H9 (cell line): ENCODE data around the gene KCTD1. TPM values are rescaled to one million over a fixed set of nuclear protein-coding genes. Genes with fewer than 3 reads are reported as not detected.

Source experiments
- DNase-seq: peaks from one replicate; pipeline ENCODE4 v3.0.0-alpha.2; 2017
- H2AFZ ChIP-seq: one replicate; pipeline ENCODE4 v1.6.1; 2013; ENCODE audit warnings: mild to moderate bottlenecking, low read length, control low read depth, moderate library complexity
- H2AK5ac ChIP-seq: 2 replicates; pipeline ENCODE4 v1.6.1; 2013; ENCODE audit warnings: low read length, control low read depth, mixed read lengths; ENCODE audit not compliant: insufficient read length
- H2BK120ac ChIP-seq: one replicate; pipeline ENCODE4 v1.6.1; 2013; ENCODE audit warnings: low read depth, mild to moderate bottlenecking, low read length, control low read depth, inconsistent platforms; ENCODE audit not compliant: poor library complexity, severe bottlenecking
- H2BK12ac ChIP-seq: 2 replicates; pipeline ENCODE4 v1.6.1; 2013; ENCODE audit warnings: low read length, control low read depth, mixed read lengths, low read depth; ENCODE audit not compliant: insufficient read length
- H2BK15ac ChIP-seq: 2 replicates; pipeline ENCODE4 v1.6.1; 2013; ENCODE audit warnings: low read depth, low read length, control low read depth
- H2BK20ac ChIP-seq: one replicate; pipeline ENCODE4 v1.6.1; 2013; ENCODE audit warnings: low read depth, mild to moderate bottlenecking, low read length, control low read depth, inconsistent platforms; ENCODE audit not compliant: poor library complexity, severe bottlenecking
- H2BK5ac ChIP-seq: 2 replicates; pipeline ENCODE4 v1.6.1; 2013; ENCODE audit warnings: low read length, control low read depth, mixed read lengths; ENCODE audit not compliant: insufficient read length
- H3K14ac ChIP-seq: 2 replicates; pipeline ENCODE4 v1.6.1; 2013; ENCODE audit warnings: low read length, control low read depth; ENCODE audit not compliant: insufficient read depth
- H3K18ac ChIP-seq: 2 replicates; pipeline ENCODE4 v1.6.1; 2013; ENCODE audit warnings: low read depth, mild to moderate bottlenecking, mixed read lengths, low read length, control low read depth; ENCODE audit not compliant: insufficient read length
- H3K23ac ChIP-seq: 2 replicates; pipeline ENCODE4 v1.6.1; 2013; ENCODE audit warnings: low read length, control low read depth, mixed read lengths, low read depth; ENCODE audit not compliant: insufficient read length
- H3K23me2 ChIP-seq: 2 replicates; pipeline ENCODE4 v1.6.1; 2013; ENCODE audit warnings: low read depth, mild to moderate bottlenecking, mixed read lengths, low read length, control low read depth; ENCODE audit not compliant: insufficient read length, poor library complexity, severe bottlenecking
- H3K27ac ChIP-seq: 2 replicates; pipeline ENCODE4 v1.5.1; 2013; ENCODE audit warnings: low read length, control low read depth, mixed read lengths, low read depth; ENCODE audit not compliant: insufficient read length
- H3K27me3 ChIP-seq: 2 replicates; pipeline ENCODE4 v1.6.1; 2013; ENCODE audit warnings: low read length, control low read depth, inconsistent platforms; ENCODE audit not compliant: insufficient read depth
- H3K4ac ChIP-seq: 2 replicates; pipeline ENCODE4 v1.6.1; 2013; ENCODE audit warnings: low read depth, mild to moderate bottlenecking, control low read depth, inconsistent platforms, low read length, moderate library complexity
- H3K4me1 ChIP-seq: 2 replicates; pipeline ENCODE4 v1.6.1; 2013; ENCODE audit warnings: low read length, control low read depth, inconsistent platforms; ENCODE audit not compliant: insufficient read depth
- H3K4me2 ChIP-seq: 2 replicates; pipeline ENCODE4 v1.6.1; 2013; ENCODE audit warnings: low read length, control low read depth, mixed read lengths; ENCODE audit not compliant: insufficient read length, insufficient read depth
- H3K56ac ChIP-seq: 2 replicates; pipeline ENCODE4 v1.6.1; 2013; ENCODE audit warnings: low read depth, mild to moderate bottlenecking, mixed read lengths, low read length, control low read depth; ENCODE audit not compliant: insufficient read length
- H3K79me1 ChIP-seq: 2 replicates; pipeline ENCODE4 v1.6.1; 2013; ENCODE audit warnings: low read depth, mild to moderate bottlenecking, moderate library complexity, low read length, control low read depth, inconsistent platforms; ENCODE audit not compliant: insufficient read depth, poor library complexity, severe bottlenecking
- H3K79me2 ChIP-seq: 2 replicates; pipeline ENCODE4 v1.6.1; 2013; ENCODE audit warnings: low read length, control low read depth, inconsistent platforms; ENCODE audit not compliant: insufficient read depth
- H3K9ac ChIP-seq: 2 replicates; pipeline ENCODE4 v1.6.1; 2013; ENCODE audit warnings: low read length, control low read depth, mixed read lengths; ENCODE audit not compliant: insufficient read length; ENCODE audit errors: extremely low read depth
- H3K9me3 ChIP-seq: one replicate; pipeline ENCODE4 v1.6.1; 2013; ENCODE audit warnings: low read depth, low read length, inconsistent platforms; ENCODE audit not compliant: control insufficient read depth
- H3T11ph ChIP-seq: one replicate; pipeline ENCODE4 v1.6.1; 2013; ENCODE audit warnings: mild to moderate bottlenecking, low read length, control low read depth, inconsistent platforms
- H4K20me1 ChIP-seq: one replicate; pipeline ENCODE4 v1.6.1; 2013; ENCODE audit not compliant: control insufficient read depth, insufficient read length, insufficient read depth
- H4K5ac ChIP-seq: 2 replicates; pipeline ENCODE4 v1.6.1; 2013; ENCODE audit warnings: low read depth, mild to moderate bottlenecking, mixed read lengths, low read length, control low read depth; ENCODE audit not compliant: insufficient read length
- H4K8ac ChIP-seq: replicated peaks from 2 replicates; pipeline ENCODE4 v1.6.1; 2013; ENCODE audit warnings: low read length, control low read depth, mixed read lengths, low read depth; ENCODE audit not compliant: insufficient read length
- H4K91ac ChIP-seq: 2 replicates; pipeline ENCODE4 v1.6.1; 2013; ENCODE audit warnings: low read depth, mild to moderate bottlenecking, moderate library complexity, mixed read lengths, low read length, control low read depth; ENCODE audit not compliant: insufficient read length
- H3K27ac Mint-ChIP-seq, 3 experiments: 2 replicates in 2 of 3; 3 replicates in 1 of 3; pipeline ENCODE4 v1.8.0; 2020 to 2021; ENCODE audit warnings: mixed read lengths in 3 of 3, mild to moderate bottlenecking in 1 of 3, moderate library complexity in 1 of 3
- H3K27me3 Mint-ChIP-seq: 2 replicates; pipeline ENCODE4 v1.8.0; 2021; ENCODE audit warnings: low read depth, mild to moderate bottlenecking, moderate library complexity, mixed read lengths
- H3K36me3 Mint-ChIP-seq, 3 experiments: 2 replicates in 2 of 3; 3 replicates in 1 of 3; pipeline ENCODE4 v1.8.0; 2020 to 2021; ENCODE audit warnings: low read depth in 3 of 3, mixed read lengths in 3 of 3; ENCODE audit not compliant: insufficient read depth in 1 of 3
- H3K4me1 Mint-ChIP-seq, 2 experiments: 2 replicates each; pipeline ENCODE4 v1.8.0; 2020; ENCODE audit warnings: mixed read lengths in 2 of 2
- H3K4me3 Mint-ChIP-seq, 2 experiments: 2 replicates in 1 of 2; 3 replicates in 1 of 2; pipeline ENCODE4 v1.8.0; 2020 to 2021; ENCODE audit warnings: mild to moderate bottlenecking in 2 of 2, mixed read lengths in 2 of 2, moderate library complexity in 1 of 2
- H3K9me3 Mint-ChIP-seq, 2 experiments: 2 replicates in 1 of 2; 3 replicates in 1 of 2; pipeline ENCODE4 v1.8.0; 2020; ENCODE audit warnings: mild to moderate bottlenecking in 2 of 2, mixed read lengths in 2 of 2, moderate library complexity in 1 of 2
- CTCF ChIP-seq: fragments of 200-600 bp; sonication (generic); conservative IDR thresholded peaks from 3 replicates; pipeline ENCODE4 v1.8.0; 2021; ENCODE audit warnings: antibody characterized with exemption, mild to moderate bottlenecking
- WGBS: extraction: QIAGEN DNeasy Blood & Tissue Kit; methylation state at CpG from one replicate; pipeline ENCODE4 v1.1.7; 2013; ENCODE audit warnings: missing lambda C conversion rate, low lambda C conversion rate, mixed read lengths; ENCODE audit not compliant: insufficient read length; ENCODE audit errors: extremely low coverage; 5-methylcytosine and 5-hydroxymethylcytosine counted together
- total RNA-seq: library from RNA; stranded (reverse); gene quantifications from 2 replicates; pipeline ENCODE4 v1.2.1, GENCODE V29; 2021

KCTD1 gene
- total RNA-seq, 1 experiment from 2014 or later, result 10.8 TPM

DNA sequence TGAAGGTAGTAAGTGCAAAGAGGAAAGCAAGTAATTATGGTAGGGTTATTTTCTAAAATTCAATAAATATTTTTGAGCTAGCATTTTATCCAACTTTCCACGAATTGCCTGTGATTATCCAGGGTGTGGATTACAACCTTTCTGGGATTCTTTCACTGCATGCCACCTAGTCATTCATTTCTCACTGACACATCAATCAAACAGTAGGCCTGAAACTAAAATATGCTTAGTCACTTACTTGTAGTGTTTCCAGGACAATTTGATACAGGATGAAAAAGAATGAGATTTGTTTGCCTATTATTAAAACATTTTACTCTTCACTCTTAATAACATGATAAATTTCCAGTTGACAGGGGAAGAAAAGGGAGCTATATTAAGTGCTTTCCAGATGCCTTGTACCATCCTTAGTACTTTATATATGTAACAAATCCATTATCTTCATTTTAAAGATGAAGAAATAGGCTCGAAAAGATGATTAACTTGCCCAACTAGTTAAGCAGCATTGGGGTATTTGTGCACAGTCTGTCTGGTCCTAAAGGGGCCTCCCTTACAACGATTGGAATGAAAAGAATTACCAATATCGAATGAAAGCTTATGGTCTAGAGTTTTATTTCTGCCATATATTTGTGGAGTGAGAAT, 70.4 kb downstream of the KCTD1 start:
- H3K27ac ChIP-seq, result peak overlapping the region; percentile 37
- WGBS, result no CpG with 5 or more reads among the region's 4 CpGs
- H3K79me2 ChIP-seq, result no peaks in the 10 kb centered on the region
- no peak overlapping the region for H2BK120ac ChIP-seq
- no peak overlapping the region for H3K18ac ChIP-seq
- no peaks in the 10 kb centered on the region for H3K23me2 ChIP-seq
- peak overlapping the region in 1 of 3 experiments; percentile 98; a peak in 2 of 7 replicates for H3K27ac Mint-ChIP-seq
- no peak overlapping the region for H2BK12ac ChIP-seq
- H3K4me1 Mint-ChIP-seq, result peaks cover 56 to 59% of the 10 kb centered on the region in 2 experiments
- no peak for DNase-seq
- no peak overlapping the region for H4K5ac ChIP-seq
- H3K27me3 ChIP-seq, result no peaks in the 10 kb centered on the region
- no peaks in the 10 kb centered on the region for H3K9me3 Mint-ChIP-seq
- H2BK15ac ChIP-seq, result no peak overlapping the region
- no peak overlapping the region for H3K4me3 Mint-ChIP-seq
- H3K9ac ChIP-seq, result no peak overlapping the region
- H3K23ac ChIP-seq, result no peak overlapping the region
- H4K91ac ChIP-seq, result no peak overlapping the region
- no peak overlapping the region for H2BK5ac ChIP-seq
- H4K20me1 ChIP-seq, result no peaks in the 10 kb centered on the region
- no peaks in the 10 kb centered on the region for H3K9me3 ChIP-seq
- H3K79me1 ChIP-seq, result no peaks in the 10 kb centered on the region
- no peak overlapping the region for H3K4me2 ChIP-seq
- H3K36me3 Mint-ChIP-seq, result peaks cover 0 to 5% (median 3%) of the 10 kb centered on the region in 3 experiments; a peak in 3 of 7 replicates
- no peak overlapping the region for H3K4ac ChIP-seq
- H4K8ac ChIP-seq, result no peak overlapping the region
- no peak overlapping the region for H3K56ac ChIP-seq
- H2BK20ac ChIP-seq, result no peak overlapping the region
- H3K14ac ChIP-seq, result no peak overlapping the region
- peaks cover 2% of the 10 kb centered on the region; the same call in 1 of the 2 replicates for H3K27me3 Mint-ChIP-seq
- no peak overlapping the region for H3T11ph ChIP-seq
- no peak overlapping the region for H2AK5ac ChIP-seq
- TF ChIP-seq CTCF, result no peak
- H2AFZ ChIP-seq, result no peak overlapping the region
- H3K4me1 ChIP-seq, result peaks cover 7% of the 10 kb centered on the region
